ENCODE results near the gene CELF1.

DNA sequence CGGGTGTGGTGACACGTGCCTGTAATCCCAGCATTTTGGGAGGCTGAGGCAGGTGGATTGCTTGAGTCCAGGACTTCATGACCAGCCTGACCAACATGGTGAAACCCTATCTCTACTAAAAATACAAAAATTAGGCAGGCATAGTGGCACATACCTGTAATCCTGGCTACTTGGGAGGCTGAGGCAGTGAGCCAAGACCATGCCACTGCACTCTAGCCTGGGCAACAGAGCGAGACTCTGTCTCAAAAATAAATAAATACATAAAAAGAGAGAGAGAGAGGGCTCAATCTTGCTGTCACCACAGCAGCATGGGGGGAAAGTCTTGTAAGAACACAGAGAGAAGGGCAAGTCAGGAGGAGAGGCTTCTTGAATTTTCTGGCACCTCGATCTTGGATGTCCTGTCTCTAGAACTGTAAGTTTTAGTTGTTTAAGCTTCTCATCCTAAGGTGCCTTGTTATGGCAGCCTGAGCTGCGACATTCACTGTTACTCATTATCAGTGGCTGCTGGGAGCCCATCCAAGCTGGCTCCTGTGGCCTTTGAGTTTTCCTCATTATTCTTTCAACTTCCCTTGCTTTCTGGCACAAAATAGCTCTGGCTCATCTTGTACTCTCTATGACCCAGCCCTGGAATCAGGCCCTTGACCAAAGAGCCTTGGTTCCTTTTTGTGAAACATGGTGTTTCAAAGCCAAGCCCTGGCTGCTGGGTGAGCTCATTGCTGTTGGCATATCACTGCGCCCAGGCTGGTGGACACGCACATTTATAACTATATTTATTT lies 118.7 kb downstream of the CELF1 start:
- TF ChIP-seq POLR2AphosphoS5 (IDR thresholded peaks at IDR 0.05) (no peak), POLR2A (IDR thresholded peaks at IDR 0.05) (no peak)
- TF ChIP-seq, protein P1, sequence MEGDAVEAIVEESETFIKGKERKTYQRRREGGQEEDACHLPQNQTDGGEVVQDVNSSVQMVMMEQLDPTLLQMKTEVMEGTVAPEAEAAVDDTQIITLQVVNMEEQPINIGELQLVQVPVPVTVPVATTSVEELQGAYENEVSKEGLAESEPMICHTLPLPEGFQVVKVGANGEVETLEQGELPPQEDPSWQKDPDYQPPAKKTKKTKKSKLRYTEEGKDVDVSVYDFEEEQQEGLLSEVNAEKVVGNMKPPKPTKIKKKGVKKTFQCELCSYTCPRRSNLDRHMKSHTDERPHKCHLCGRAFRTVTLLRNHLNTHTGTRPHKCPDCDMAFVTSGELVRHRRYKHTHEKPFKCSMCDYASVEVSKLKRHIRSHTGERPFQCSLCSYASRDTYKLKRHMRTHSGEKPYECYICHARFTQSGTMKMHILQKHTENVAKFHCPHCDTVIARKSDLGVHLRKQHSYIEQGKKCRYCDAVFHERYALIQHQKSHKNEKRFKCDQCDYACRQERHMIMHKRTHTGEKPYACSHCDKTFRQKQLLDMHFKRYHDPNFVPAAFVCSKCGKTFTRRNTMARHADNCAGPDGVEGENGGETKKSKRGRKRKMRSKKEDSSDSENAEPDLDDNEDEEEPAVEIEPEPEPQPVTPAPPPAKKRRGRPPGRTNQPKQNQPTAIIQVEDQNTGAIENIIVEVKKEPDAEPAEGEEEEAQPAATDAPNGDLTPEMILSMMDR (IDR thresholded peaks at IDR 0.05), result no peak
